GM10248 (cell line): ENCODE results near the gene CEACAM8.

Source experiments
- CTCF ChIA-PET: fragments of 300-600 bp; sonication (Branson Sonifier 250); formaldehyde crosslinking; extraction: SDS; loops from one replicate; lab custom pipeline; 2021; ENCODE audit warnings: antibody characterized with exemption; lab: Yijun Ruan, JAX
- POLR2A ChIA-PET: fragments of 350-650 bp; sonication (Branson Sonifier 250); formaldehyde crosslinking; extraction: SDS; loops from one replicate; lab custom pipeline; 2020; ENCODE audit warnings: antibody characterized with exemption; lab: Yijun Ruan, JAX
- DNase-seq: peaks from one replicate; pipeline ENCODE4 v3.0.0; 2012; ENCODE audit errors: extremely low spot score
- CTCF ChIP-seq: IDR thresholded peaks from 2 replicates; pipeline ENCODE4 v1.5.1; 2012; ENCODE audit warnings: mild to moderate bottlenecking, low read depth; ENCODE audit errors: extremely low read depth, missing control alignments, control extremely low read depth

The CEACAM8 gene

DNA sequence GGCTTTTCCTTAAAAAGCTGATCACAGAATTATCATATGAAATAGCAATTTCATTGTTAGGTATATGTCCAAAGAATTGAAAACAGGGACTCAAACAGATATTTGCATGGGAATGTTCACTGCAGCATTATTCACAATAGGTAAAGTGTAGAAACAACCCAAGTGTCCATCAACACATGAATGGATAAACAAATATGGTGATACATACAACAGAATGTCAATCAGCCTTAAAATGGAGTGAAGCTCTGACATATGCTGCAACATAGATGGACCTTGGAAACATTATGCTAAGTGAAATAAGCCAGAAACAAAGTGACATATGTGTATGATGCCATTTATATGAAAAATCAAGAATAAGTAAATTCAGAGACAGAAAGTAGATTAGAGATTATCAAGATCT, 60.3 kb downstream of the CEACAM8 start:
- ChIA-PET POLR2A (no interaction called here), CTCF (interaction anchor here (1.6 kb wide), 1 partner anchor 84 kb away, joined by 4 read pairs; no protein-coding TSS in a partner anchor)
- no peak for TF ChIP-seq CTCF
- no peak for DNase-seq

DNA sequence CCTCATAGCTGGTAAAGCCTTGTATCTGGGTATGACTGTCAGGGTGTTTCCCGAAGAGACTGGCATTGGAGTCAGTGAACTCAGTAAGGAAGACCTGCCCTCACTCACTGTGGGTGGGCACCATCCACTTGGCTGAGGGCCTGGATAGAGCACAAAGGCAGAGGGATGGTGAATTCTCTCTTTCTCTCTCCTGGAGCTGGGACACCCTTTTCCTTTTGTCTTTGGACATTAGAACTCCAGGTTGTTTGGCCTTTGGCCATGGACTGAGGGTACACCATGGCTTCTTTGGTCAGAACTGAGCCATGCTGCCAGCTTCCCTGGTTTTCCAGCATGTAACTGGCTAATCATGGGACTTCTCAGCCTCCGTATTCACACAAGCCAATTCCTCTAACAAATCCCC, 61.8 kb downstream of the CEACAM8 start:
- POLR2A ChIA-PET: no interaction called here
- no peak for DNase-seq
- no peak for TF ChIP-seq CTCF
- CTCF ChIA-PET: interaction anchor here (1.2 to 8.4 kb wide), 5 partner anchors 62 to 94 kb away, joined by 3 to 194 read pairs (median 10); no protein-coding TSS in a partner anchor

DNA sequence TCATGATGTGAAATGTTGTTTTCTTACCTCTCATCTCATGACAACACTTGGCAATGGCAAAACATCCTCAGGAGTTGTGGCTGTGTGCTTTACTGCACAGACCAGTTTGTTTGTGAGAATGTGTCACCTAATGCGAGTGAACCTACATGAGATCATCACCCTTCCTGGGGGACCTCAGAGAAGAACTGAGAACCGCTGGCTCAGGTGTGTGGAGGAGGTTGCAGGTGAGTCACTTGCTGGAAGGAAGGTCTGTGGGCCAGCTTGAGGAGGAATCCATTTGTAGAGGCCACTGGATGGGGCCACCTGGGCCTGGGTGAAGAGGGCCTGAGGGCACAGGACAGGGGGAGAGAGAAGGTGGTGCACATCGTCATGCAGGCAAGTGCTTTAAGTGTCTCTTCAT, 63.4 kb downstream of the CEACAM8 start:
- CTCF ChIA-PET: interaction anchor here (1.2 to 8.4 kb wide), 14 partner anchors 11 to 93 kb away, joined by 3 to 194 read pairs (median 8); partner anchors contain the start of gene CXCL17
- POLR2A ChIA-PET: no interaction called here
- DNase-seq: no peak

More for the DNA sequence above, 63.4 kb downstream of the CEACAM8 start:
- no peak for TF ChIP-seq CTCF
